HG03354 (cell line): Measurements from ENCODE around the gene TRMT112.
A peak's percentile ranks its signal among the peaks of the same experiment; 100 is the strongest.
"Not testable (repeated sequence)": the region's sequence is repeated elsewhere in the genome, so short reads cannot be mapped to it uniquely, and the experiment has no call there.

Experiments used
- ATAC-seq: cut with Tn5 transposase; IDR thresholded peaks from one replicate; pipeline ENCODE4 v1.9.1; 2021; ENCODE audit warnings: mild to moderate bottlenecking; ENCODE audit not compliant: unreplicated experiment, poor library complexity, severe bottlenecking

TRMT112 gene

DNA sequence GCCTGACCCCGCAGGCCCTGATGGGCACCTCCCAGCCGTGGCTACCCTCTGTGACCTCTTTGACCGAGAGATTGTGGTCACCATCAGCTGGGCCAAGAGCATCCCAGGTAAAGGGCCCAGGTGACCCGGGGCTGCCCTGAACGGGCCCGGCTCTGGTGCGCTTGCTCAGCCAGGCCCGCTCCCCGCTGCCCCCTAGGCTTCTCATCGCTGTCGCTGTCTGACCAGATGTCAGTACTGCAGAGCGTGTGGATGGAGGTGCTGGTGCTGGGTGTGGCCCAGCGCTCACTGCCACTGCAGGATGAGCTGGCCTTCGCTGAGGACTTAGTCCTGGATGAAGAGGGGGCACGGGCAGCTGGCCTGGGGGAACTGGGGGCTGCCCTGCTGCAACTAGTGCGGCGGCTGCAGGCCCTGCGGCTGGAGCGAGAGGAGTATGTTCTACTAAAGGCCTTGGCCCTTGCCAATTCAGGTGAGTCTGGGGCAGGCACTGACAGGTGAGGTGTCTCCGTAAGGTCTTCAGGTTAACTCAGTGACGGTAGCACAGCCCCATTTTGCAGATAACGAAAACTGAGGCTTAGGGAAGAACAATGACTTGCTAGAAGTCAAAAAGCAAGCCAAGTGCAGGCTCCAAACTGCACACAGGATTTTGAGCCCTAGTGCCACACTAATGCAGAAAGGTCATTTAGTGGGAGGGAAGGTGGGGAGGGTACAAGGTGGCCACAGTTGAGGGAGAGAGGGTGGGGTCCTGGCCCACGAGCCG is 2.4 kb downstream of the TRMT112 start:
- no peak for ATAC-seq

DNA sequence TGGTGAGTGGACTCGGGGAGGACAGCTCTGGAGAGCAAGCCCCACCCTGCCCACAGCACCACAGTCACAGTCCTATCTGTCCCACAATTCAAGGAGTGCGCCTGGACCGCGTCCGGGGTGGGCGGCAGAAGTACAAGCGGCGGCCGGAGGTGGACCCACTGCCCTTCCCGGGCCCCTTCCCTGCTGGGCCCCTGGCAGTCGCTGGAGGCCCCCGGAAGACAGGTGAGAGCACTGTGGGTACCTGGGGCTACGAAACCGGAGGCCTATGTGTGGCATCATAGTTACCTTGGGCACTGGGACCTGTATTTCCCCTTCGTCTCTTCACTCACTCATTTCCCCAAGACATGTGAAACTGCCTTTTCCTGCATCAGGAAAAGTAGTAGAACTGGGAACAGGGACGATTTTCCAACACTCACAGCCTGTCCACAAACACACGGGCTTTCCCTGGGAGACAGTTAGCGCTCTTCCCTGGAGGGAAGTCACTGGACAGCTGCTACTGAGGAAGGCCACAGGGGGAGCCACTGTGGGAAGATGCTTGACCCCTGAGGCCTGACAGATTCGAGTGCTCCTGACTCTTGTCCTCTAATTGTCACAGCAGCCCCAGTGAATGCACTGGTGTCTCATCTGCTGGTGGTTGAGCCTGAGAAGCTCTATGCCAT is 3.1 kb downstream of the TRMT112 start:
- no peak for ATAC-seq

DNA sequence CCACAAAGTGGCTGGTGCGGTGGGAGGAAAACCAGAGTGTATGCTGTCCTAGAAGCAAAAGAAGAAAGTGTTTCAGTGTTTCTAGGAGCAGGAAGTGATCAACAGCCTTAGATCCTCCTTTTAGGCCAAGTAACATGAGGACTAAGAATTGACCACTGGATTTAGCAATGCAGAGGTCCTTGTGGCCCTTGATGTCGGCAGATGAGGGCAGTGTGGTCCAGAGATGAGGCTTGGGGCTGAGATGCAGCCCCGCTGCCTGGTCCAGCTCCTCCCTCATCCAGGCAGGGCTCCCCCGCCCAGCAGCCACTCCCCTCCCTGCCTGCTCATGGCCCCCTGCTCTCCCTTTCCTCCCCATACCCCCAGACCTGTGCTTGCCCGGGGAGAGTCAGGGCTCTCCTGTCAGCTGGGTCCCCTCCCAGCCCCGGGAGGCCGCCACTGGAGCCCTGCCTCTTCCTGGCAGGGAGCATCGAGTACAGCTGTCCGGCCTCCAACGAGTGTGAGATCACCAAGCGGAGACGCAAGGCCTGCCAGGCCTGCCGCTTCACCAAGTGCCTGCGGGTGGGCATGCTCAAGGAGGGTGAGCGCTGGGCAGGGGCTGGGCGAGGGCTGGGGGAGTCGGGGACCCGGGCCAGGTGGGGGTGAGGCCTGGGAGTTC is 3.7 kb downstream of the TRMT112 start:
- ATAC-seq: no peak

DNA sequence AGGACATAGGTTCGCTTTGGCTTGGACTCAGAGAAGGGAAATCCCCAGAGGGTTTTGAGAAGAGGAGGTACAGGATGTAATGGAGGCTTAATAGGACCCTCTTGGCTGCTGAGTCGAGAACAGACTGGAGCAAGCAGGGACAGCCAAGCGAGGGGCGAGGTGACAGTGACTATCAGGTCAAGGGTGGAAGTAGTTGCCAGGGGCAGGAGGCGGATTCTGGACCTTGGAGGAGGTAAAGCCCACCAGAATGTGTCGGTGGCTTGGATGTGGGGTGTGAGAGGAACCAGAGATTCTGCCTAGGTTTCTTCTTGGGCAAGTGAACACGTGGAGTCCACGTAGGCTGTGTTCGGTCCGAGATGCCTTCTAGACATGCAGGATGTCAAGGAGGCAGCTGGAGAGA is 4.4 kb downstream of the TRMT112 start:
- no peak for ATAC-seq

DNA sequence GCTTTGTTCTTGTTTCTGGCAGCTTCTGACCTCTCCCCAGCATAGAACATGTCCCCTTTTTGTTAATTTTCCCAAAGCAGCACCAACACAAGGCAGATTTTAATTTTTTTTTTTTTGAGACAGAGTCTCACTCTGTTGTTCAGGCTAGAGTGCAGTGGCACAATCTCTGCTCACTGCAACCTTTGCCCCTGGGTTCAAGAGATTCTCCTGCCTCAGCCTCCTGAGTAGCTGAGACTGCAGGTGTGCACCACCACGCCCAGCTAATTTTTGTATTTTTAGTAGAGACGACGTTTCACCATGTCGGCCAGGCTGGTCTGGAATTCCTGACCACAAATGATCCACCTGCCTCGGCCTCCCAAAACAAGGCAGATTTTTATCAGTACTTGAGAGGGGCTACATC is 9.6 kb downstream of the TRMT112 start:
- ATAC-seq: not testable (repeated sequence)

DNA sequence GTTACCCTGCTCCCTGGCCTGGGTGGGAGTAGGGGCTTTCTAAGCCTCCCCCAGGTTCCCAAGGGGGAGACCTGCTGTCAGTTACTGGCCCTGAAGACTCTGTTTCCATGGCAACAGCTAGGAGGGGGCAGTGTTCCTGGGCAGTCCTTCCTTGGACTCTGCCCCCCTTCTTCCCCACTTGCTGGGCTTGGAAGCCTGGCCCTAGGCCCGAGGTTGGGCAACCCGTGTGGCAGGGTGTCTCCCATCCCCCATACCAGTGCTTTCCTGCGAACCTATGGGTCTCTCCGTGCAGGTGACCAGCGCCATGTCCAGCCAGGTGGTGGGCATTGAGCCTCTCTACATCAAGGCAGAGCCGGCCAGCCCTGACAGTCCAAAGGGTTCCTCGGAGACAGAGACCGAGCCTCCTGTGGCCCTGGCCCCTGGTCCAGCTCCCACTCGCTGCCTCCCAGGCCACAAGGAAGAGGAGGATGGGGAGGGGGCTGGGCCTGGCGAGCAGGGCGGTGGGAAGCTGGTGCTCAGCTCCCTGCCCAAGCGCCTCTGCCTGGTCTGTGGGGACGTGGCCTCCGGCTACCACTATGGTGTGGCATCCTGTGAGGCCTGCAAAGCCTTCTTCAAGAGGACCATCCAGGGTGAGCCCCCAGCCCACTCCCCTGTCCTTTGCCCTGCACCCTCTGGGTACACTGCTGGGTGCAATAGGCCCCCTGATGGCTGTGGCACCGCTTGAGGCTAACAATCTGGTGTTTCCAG is 10.3 kb downstream of the TRMT112 start:
- ATAC-seq: no peak

DNA sequence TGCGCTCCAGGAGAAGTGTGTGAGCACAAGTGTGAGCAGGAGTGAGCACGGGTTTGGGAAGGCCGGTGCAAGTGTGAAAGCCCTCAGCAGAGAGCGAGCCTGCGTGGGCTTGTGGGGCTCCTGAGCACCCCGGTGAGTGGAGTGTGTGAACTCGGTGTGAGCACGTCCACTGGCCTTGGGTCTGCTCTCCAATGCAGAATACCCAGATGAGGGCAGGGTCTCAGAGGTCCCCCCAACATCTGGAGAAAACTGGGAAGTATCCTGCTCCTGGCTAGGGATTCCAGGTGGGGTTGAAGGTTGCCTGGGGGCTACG is 10.8 kb downstream of the TRMT112 start:
- no peak for ATAC-seq

DNA sequence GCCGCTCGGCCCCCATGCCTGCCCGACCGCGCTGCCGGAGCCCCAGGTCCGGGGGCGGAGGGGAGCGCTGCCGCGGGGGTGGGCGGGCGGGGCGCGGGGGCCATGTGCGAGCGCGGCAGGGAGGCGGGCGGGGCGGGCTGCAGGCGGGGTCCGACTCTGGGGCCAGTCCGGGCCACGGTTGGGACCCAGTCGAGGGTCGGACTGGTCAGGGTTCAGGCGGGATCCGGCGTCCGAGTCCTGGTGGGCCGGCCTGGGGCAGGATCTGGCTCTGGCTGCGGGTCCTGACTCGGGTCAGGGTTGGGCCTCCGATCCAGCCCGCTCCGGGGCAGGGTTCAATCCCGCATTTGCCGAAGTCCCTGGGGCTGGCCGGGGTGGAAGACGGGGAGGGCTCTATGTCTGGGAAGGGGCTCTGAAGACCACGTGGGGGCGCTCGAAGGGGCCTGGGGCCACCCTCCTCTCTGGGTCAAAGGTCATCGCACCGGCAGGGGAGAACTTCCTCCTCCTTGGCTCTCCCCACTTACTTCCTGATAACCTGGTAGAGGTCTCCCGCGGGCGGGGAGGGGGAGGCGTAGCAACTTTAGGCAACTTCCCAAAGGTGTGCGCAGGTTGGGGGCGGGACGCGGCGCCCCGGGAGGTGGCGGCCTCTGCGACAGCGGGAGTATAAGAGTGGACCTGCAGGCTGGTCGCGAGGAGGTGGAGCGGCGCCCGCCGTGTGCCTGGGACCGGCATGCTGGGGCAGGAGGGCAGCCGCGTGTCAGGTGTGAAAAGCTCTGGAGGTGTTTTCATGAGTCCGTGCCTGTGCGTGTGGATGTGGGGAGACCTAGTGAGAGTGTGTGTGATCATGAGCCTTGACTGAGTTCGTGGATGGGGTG is 11.4 kb downstream of the TRMT112 start:
- ATAC-seq: peak; percentile 26

DNA sequence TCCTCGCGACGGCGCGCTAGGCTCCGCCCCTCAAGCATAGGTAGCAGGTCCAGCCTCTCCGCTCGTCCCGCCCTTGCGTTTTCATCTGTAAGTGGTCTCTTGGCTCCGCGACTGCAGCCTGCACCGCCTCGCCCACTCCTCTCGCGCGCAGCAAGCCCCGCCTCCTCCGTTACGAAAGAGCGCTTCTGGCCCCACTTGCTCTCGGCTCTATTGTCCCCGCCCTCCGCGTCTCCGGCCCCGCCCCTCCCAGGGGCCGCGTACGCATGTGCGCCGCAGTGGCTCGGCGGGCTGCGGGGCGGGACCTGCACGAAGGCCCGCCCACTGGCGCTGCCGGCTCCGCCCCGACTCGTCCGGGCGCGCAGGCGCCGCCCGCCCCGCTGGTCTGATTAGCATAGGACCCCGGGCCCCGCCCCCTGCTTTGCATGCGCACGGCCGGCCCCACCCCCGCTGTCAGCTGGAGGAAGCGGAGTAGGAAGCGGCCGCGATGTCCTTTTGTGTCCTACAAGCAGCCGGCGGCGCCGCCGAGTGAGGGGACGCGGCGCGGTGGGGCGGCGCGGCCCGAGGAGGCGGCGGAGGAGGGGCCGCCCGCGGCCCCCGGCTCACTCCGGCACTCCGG is 12.2 kb downstream of the TRMT112 start, which contains the start of gene ESRRA:
ESRRA (plus strand) TSS at position 450 of the 616 bp plus-strand sequence. CDS start 1,656 bp downstream, outside the sequence.
- peak; percentile 69 for ATAC-seq

DNA sequence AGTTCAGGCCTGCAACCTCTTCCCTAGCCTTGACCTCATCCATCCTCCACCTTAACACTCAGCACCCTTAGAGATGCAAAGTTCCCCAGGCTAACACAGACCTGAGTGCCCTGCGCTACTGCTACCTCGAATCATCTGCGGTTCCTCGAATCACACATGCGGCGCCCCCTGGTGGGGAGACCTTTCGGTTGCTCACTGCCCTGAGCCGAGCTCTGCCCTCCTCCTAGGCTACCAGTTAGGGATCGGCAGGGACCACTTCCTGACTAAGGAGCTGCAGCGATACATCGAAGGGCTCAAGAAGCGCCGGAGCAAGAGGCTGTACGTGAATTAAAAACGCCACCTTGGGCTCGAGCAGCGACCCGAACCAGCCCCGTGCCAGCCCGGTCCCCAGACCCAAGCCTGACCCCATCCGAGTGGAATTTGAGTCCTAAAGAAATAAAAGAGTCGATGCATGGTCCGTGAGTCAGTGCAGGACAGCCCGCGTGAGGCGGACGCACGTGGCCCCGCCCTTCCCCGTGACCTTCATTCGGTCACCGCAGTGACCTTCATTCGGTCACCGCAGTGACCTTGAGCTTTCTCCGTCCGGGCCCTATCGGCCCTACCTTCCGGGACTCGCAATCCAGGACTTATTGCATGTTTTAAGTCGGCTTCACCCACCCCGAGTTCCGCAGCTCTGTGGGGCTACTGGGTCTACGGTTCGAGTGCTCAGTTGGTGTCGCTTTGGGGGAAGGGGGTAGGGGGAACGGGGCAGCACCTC is 12.9 kb downstream of the TRMT112 start:
- peak; percentile 33 for ATAC-seq

DNA sequence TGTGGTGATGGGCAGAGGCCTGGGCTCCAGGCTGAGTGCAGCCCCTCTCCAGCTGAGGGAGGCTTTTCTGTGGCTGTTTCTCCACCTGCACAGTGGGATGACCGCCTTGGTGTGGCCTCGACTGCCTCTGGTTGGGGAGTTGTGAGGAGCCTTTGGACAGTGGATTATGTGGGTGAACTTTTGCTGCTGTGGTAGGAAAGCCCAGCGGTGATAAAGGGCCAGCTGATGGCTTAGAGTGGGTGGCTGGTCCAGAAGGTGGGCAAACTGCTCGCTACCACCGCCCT is 13.4 kb downstream of the TRMT112 start:
- no peak for ATAC-seq

DNA sequence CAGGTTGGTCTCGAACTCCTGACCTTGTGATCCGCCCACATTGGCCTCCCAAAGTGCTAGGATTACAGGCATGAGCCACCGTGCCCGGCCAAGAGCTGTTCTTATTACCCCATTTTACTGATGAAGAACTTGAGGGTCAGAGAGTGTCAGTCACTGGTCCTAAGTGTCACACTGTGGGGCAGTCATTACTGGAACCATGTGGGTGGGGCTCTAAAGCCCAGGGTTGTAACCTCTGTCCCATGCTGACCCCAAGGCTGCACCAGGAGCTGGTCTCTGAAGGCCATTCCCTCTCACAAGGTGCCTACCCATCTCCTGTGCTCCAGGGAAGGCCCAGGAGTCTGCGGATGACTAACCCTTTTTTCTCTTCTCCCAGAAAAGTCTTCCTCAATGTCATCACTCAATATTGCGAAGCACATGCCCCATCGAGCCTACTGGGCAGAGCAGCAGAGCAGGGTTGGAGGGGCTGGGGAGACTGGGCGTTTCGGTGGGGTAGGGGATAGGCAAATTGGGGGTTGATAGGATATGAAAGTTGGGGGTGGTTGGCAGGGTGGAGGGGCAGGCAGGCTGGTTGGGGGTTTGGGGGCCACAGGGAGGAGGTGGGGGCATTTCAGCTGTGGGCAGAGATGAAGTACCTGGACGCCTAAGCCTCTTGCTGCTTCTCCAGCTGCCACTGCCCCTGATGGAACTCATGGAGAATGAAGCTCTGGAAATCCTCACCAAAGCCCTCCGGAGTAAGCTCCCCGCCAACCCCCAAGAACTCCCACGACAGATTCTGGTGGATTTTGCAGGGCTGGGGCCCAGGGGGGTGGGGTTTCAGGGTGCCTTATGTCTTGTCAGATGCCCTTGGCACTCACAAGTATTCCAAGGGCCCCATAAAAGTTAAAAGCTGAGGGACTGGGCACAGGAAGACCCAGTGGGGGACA is 14.0 kb downstream of the TRMT112 start:
- ATAC-seq: no peak

DNA sequence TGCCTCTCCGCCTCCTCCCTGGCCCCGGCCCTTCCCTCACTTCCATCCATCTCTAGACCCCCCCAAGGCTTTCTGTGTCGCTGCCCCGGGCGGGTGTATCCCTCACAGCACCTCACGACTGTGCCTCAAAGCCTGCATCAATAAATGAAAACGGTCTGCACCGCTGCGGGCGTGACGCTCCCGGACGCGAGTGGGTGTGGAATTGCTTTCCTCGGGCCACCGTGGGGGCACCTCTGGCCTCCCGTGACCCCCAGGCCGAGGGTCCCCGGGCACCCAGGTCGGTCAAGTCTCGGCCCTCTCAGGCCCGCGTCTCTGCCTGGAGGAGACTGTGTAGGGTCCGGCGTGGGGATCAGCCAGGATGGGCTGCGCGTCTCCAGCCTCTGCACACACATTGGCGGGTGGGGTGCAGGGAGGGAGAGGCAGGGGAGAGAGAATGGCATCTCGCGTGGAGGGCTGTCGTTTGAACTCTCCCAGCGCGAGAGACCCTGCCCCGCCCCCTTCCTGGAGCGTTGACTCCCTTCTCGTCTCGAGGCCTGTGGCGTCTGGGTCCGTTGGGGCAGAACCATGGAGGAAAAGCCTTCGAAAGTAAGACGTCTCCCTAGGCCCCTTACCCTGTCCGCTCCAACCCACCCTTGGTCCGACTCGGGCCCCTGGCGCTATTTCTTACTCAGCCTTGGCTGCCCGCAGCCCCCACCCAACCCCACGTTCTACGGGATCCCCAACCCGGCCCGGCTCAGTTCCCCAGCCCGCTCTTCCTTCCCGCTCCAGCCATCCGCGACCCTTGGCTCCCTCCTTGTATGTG is 17.3 kb downstream of the TRMT112 start, which contains the start of gene CATSPERZ:
CATSPERZ (plus strand) TSS at position 512 of the 802 bp plus-strand sequence; CDS start at position 565, 53 bp downstream.
- no peak for ATAC-seq

DNA sequence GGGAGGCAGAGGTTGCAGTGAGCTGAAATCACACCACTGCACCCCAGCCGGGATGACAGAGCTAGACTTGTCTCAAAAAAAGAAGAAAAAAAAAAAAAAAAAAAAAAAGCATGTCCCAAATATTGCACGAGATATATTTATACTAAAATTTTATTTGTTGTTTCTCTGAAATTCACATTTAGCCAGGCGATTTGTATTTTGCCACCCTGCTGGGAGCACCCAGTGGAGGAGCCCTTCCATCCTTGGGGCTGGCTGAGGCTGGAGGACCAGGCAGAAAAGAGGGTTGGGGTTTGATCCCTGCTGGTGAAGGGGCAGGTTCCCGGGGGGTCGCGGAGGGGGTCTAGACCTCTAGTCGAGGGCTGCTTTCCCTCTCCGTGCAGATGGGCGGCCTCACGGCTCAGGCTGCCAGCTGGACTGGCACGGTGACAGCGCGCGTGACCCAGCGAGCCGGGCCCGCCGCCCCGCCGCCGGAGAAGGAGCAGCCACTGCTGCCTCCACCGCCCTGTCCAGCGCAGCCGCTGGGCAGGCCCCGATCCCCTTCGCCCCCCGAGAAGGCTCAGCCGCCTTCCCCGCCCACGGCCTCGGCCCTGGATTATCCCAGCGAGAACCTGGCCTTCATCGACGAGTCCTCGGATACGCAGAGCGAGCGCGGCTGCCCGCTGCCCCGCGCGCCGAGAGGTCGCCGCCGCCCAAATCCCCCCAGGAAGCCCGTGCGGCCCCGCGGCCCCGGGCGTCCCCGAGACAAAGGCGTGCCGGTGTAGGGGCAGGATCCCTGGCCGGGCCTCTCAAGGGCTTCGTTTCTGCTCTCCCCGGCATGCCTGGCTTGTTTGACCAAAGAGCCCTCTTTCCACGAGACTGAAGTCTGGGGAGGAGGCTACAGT is 18.2 kb downstream of the TRMT112 start:
- ATAC-seq: no peak

DNA sequence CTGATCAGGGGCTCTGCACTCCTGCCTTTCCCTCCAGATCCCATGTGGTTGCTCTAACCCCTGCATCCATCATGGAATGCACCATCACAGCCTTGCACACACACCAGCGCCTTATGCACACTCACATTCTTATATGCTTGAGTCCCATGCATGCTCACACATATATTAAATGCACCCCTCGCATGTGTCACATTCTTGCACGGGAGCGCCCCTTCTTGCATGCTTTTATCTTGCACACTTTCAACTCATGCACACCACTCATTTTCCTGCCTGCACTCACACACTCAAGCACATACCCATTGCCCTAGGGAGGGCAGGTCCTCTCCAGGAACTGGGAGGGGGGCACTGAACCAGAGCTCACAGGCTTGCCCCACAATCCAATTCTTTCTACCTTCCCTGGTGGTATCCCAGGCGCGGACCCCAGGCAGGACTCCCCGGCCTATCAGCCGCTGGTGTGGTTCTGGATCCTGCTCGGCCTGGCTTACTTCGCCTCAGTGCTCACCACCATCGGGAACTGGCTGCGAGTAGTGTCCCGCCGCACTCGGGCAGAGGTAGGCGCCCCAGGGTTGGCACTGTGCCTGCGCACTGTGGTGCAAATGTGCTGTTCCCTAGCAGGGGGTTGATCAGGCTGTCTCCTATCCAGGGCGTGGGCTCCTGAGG is 19.5 kb downstream of the TRMT112 start:
- no peak for ATAC-seq
